Ishikawa (cell line): ENCODE data around the gene TFB1M.

Source experiments
- CEBPB ChIP-seq: IDR thresholded peaks from 2 replicates; pipeline ENCODE4 v1.6.1; 2012
- CREB1 ChIP-seq: IDR thresholded peaks from 2 replicates; pipeline ENCODE4 v1.6.1; 2012; ENCODE audit warnings: low read depth
- EGR1 ChIP-seq: IDR thresholded peaks from 2 replicates; pipeline ENCODE4 v1.6.1; 2012
- EP300 ChIP-seq: IDR thresholded peaks from 2 replicates; pipeline ENCODE4 v1.6.1; 2012; ENCODE audit warnings: borderline replicate concordance
- FOXM1 ChIP-seq: IDR thresholded peaks from 2 replicates; pipeline ENCODE4 v1.6.1; 2012; ENCODE audit warnings: low read depth, borderline replicate concordance
- MAX ChIP-seq: IDR thresholded peaks from 2 replicates; pipeline ENCODE4 v1.6.1; 2012
- NFIC ChIP-seq: IDR thresholded peaks from 2 replicates; pipeline ENCODE4 v1.6.1; 2012
- RAD21 ChIP-seq: IDR thresholded peaks from 2 replicates; pipeline ENCODE4 v1.6.1; 2012; ENCODE audit warnings: low read depth
- REST ChIP-seq: IDR thresholded peaks from 2 replicates; pipeline ENCODE4 v1.6.1; 2012; ENCODE audit warnings: low read depth, mild to moderate bottlenecking
- TAF1 ChIP-seq: IDR thresholded peaks from 2 replicates; pipeline ENCODE4 v1.6.1; 2012; ENCODE audit warnings: low read depth, mild to moderate bottlenecking
- TCF12 ChIP-seq: IDR thresholded peaks from 2 replicates; pipeline ENCODE4 v1.6.1; 2012; ENCODE audit warnings: low read depth
- TEAD4 ChIP-seq: IDR thresholded peaks from 2 replicates; pipeline ENCODE4 v1.6.1; 2012
- USF1 ChIP-seq: IDR thresholded peaks from 2 replicates; pipeline ENCODE4 v1.6.1; 2012
- YY1 ChIP-seq: IDR thresholded peaks from 2 replicates; pipeline ENCODE4 v1.6.1; 2012; ENCODE audit warnings: low read depth
- ZBTB7A ChIP-seq: IDR thresholded peaks from 2 replicates; pipeline ENCODE4 v1.6.1; 2012; ENCODE audit warnings: low read depth

Gene TFB1M

GRCh38 chr6:155325700-155326516, 11.6 kb upstream of the TFB1M start:
- TF ChIP-seq USF1 (no peak), TAF1 (no peak), FOXM1 (no peak), EP300 (no peak), NFIC (no peak)

GRCh38 chr6:155324993-155325392, 10.7 kb upstream of the TFB1M start:
- TF ChIP-seq ZBTB7A, result no peak
- TF ChIP-seq TEAD4, result no peak
- no peak for TF ChIP-seq USF1
- TF ChIP-seq NFIC, result no peak

- TF ChIP-seq EP300 (no peak), CEBPB (no peak), FOXM1 (no peak), ZBTB7A (no peak), NFIC (no peak), EGR1 (no peak), USF1 (no peak), RAD21 (no peak), MAX (no peak), TAF1 (no peak), TCF12 (no peak), TEAD4 (no peak), CREB1 (no peak), REST (no peak), YY1 (no peak)
Measured at GRCh38 chr6:155324172-155324571, 9.9 kb upstream of the TFB1M start.

- TF ChIP-seq TEAD4 (no peak), YY1 (no peak), TAF1 (no peak), CREB1 (no peak), NFIC (no peak), MAX (no peak), CEBPB (no peak), EP300 (no peak), FOXM1 (no peak), ZBTB7A (no peak), TCF12 (no peak), EGR1 (no peak), USF1 (no peak), REST (no peak), RAD21 (no peak)
Measured at GRCh38 chr6:155319902-155320301, 5.6 kb upstream of the TFB1M start.

GRCh38 chr6:155317186-155317585, 2.9 kb upstream of the TFB1M start:
- TF ChIP-seq USF1, result no peak
- TF ChIP-seq TEAD4, result no peak
- no peak for TF ChIP-seq RAD21
- TF ChIP-seq ZBTB7A, result no peak
- TF ChIP-seq EGR1, result no peak
- TF ChIP-seq TCF12, result no peak
- no peak for TF ChIP-seq REST
- no peak for TF ChIP-seq MAX
- TF ChIP-seq FOXM1, result no peak
- no peak for TF ChIP-seq CEBPB
- TF ChIP-seq TAF1, result no peak
